NCI-H2029 treated with DMSO at 0.1 percent for 48 hours (cell line): ENCODE results near the gene FNIP1.
"Not testable (repeated sequence)": the region's sequence is repeated elsewhere in the genome, so short reads cannot be mapped to it uniquely, and the experiment has no call there.

Experiments
- DNase-seq: peaks from one replicate; lab custom pipeline; 2025; lab: John Stamatoyannopoulos, UW

The FNIP1 gene

GRCh38 chr5:131684595-131684994, 112.2 kb downstream of the FNIP1 start:
- no peak for DNase-seq

GRCh38 chr5:131684051-131684450, 112.8 kb downstream of the FNIP1 start:
- DNase-seq: no peak

- DNase-seq: no peak
Observed at GRCh38 chr5:131682826-131683225, 114.0 kb downstream of the FNIP1 start.

GRCh38 chr5:131682175-131682574, 114.6 kb downstream of the FNIP1 start:
- DNase-seq: no peak

GRCh38 chr5:131679911-131680310, 116.9 kb downstream of the FNIP1 start:
- no peak for DNase-seq

- not testable (repeated sequence) for DNase-seq
Observed at GRCh38 chr5:131678273-131678672, 118.5 kb downstream of the FNIP1 start.

GRCh38 chr5:131677115-131677514, 119.7 kb downstream of the FNIP1 start:
- no peak for DNase-seq

GRCh38 chr5:131672776-131673175, 124.0 kb downstream of the FNIP1 start:
- DNase-seq: no peak

- no peak for DNase-seq
Observed at GRCh38 chr5:131671994-131672655, 124.7 kb downstream of the FNIP1 start.

- DNase-seq: no peak
Observed at GRCh38 chr5:131671409-131671808, 125.4 kb downstream of the FNIP1 start.

GRCh38 chr5:131664929-131665328, 131.9 kb downstream of the FNIP1 start:
- DNase-seq: no peak

- DNase-seq: no peak
Observed at GRCh38 chr5:131661933-131662332, 134.9 kb downstream of the FNIP1 start.

GRCh38 chr5:131659841-131660240, 137.0 kb downstream of the FNIP1 start:
- DNase-seq: no peak

GRCh38 chr5:131659290-131659689, 137.5 kb downstream of the FNIP1 start:
- DNase-seq: no peak

GRCh38 chr5:131654776-131655175, 142.0 kb downstream of the FNIP1 start:
- DNase-seq: no peak

- no peak for DNase-seq
Observed at GRCh38 chr5:131654309-131654708, 142.5 kb downstream of the FNIP1 start.

- no peak for DNase-seq
Observed at GRCh38 chr5:131649161-131649560, 147.7 kb downstream of the FNIP1 start.

GRCh38 chr5:131647048-131647769, 149.6 kb downstream of the FNIP1 start:
- DNase-seq: no peak

- DNase-seq: no peak
Observed at GRCh38 chr5:131644822-131645221, 152.0 kb downstream of the FNIP1 start.

- no peak for DNase-seq
Observed at GRCh38 chr5:131644370-131644769, 152.4 kb downstream of the FNIP1 start.

- no peak for DNase-seq
Observed at GRCh38 chr5:131641494-131641893, 155.3 kb downstream of the FNIP1 start.

GRCh38 chr5:131640043-131640856, 156.6 kb downstream of the FNIP1 start:
- DNase-seq: no peak

- DNase-seq: no peak
Observed at GRCh38 chr5:131639148-131639547, 157.7 kb downstream of the FNIP1 start.
